Left ventricle myocardium superior (tissue), 1 donor: ENCODE results near the gene UBE4B. TPM values are rescaled to one million over a fixed set of nuclear protein-coding genes. Genes with fewer than 3 reads are reported as not detected.
"Not testable (repeated sequence)": the region's sequence is repeated elsewhere in the genome, so short reads cannot be mapped to it uniquely, and the experiment has no call there.

Experiments
- ATAC-seq: fragments of 200-7000 bp; cut with Tn5 transposase; one replicate; pipeline ENCODE4 v1.9.1; 2020; ENCODE audit warnings: mild to moderate bottlenecking, moderate library complexity
- DNase-seq: peaks from one replicate; pipeline ENCODE4 v3.0.0-alpha.2; 2020
- intact Hi-C: fragments of 100-400 bp; cut with micrococcal nuclease; formaldehyde crosslinking; loops from one replicate; pipeline ENCODE4 v1.11.0; 2022
- microRNA-seq: library from miRNA; unstranded; fragments of <30 nt; microRNA quantifications from one replicate; pipeline ENCODE4 v1.2.0, GENCODE V29; 2020; ENCODE audit warnings: borderline number of aligned reads
- total RNA-seq: library from RNA; stranded (reverse); fragmentation: NEBNext Ultra II Directional; extraction: Animal tissue kit (Norgen Biotek cat#: 25700); gene quantifications from one replicate; pipeline ENCODE4 v1.2.1, GENCODE V29; 2021
- donor health status: DM: no; HTN: yes; CAD: no; lungs with severe emphysema.

UBE4B gene
- total RNA-seq, 1 donor from 2014 or later = 78.4 TPM

- DNase-seq (no peak), ATAC-seq (peak; percentile 36)
- intact Hi-C loops = no loop called here
These were observed 185.1 kb downstream of the UBE4B start for GRCh38 chr1:10217748-10218441.

- ATAC-seq (no peak), DNase-seq (no peak)
- intact Hi-C loops = no loop called here
These were observed 187.4 kb downstream of the UBE4B start for GRCh38 chr1:10220200-10220599.

GRCh38 chr1:10220657-10221056 is 187.9 kb downstream of the UBE4B start:
- intact Hi-C loops, ATAC-seq: not testable (repeated sequence)

GRCh38 chr1:10225573-10225972 is 192.8 kb downstream of the UBE4B start:
- DNase-seq = no peak
- intact Hi-C loops = no loop called here
- no peak for ATAC-seq

More at GRCh38 chr1:10220657-10221056, 187.9 kb downstream of the UBE4B start:
- not testable (repeated sequence) for DNase-seq

- ATAC-seq (no peak), DNase-seq (no peak)
- intact Hi-C loops = no loop called here
These were observed 195.8 kb downstream of the UBE4B start for GRCh38 chr1:10228528-10228927.

GRCh38 chr1:10229903-10230302 is 197.1 kb downstream of the UBE4B start:
- DNase-seq = no peak
- intact Hi-C loops = no loop called here
- ATAC-seq = no peak

Small RNAs within 50 kb of the gene (microRNA-seq; reads per million reads assigned to microRNA genes)
- not detected for gene MIR1273D

Other genes with a start within 250 kb of the UBE4B start
- gene CLSTN1, start 209.0 kb upstream of the UBE4B start, total RNA-seq = 54.9 TPM
- gene CTNNBIP1, start 122.7 kb upstream of the UBE4B start, total RNA-seq = 45.9 TPM
- 38.5 TPM for gene LZIC, start 89.6 kb upstream of the UBE4B start, total RNA-seq
- gene NMNAT1, start 89.5 kb upstream of the UBE4B start, total RNA-seq = 20.8 TPM
- gene RBP7, start 35.7 kb upstream of the UBE4B start, total RNA-seq = 31.9 TPM
- gene KIF1B, start 177.6 kb downstream of the UBE4B start, total RNA-seq = 69.3 TPM